Kidney epithelial cell (primary cell): Measurements from ENCODE around the gene MPPED1. TPM values are rescaled to one million over a fixed set of nuclear protein-coding genes. Genes with fewer than 3 reads are reported as not detected.

Source experiments
- DNase-seq: peaks from one replicate; pipeline ENCODE4 v3.0.0-alpha.2; 2010; ENCODE audit warnings: low read depth
- H3K27me3 ChIP-seq: 2 replicates; pipeline ENCODE4 v1.6.0; 2011; ENCODE audit warnings: low read length; ENCODE audit not compliant: control insufficient read depth, insufficient read depth
- H3K36me3 ChIP-seq: 2 replicates; pipeline ENCODE4 v1.5.1; 2011; ENCODE audit warnings: low read length; ENCODE audit not compliant: control insufficient read depth, insufficient read depth
- H3K4me3 ChIP-seq: 2 replicates; pipeline ENCODE4 v1.5.1; 2011; ENCODE audit warnings: low read depth, mild to moderate bottlenecking, control low read depth, low read length
- total RNA-seq: library from RNA; depleted of rRNA; stranded (reverse); fragments of >200 nt; gene quantifications from 2 replicates; pipeline ENCODE4 v1.2.3, GENCODE V29; 2015
- TF ChIP-seq, protein P1 (sequence below): IDR thresholded peaks from 2 replicates; pipeline ENCODE4 v1.5.1; 2011; ENCODE audit warnings: mild to moderate bottlenecking, moderate library complexity, low read length, control low read depth, inconsistent platforms; ENCODE audit not compliant: insufficient read depth, poor library complexity, severe bottlenecking

Gene MPPED1
- total RNA-seq, 1 donor from 2014 or later: not detected

DNA sequence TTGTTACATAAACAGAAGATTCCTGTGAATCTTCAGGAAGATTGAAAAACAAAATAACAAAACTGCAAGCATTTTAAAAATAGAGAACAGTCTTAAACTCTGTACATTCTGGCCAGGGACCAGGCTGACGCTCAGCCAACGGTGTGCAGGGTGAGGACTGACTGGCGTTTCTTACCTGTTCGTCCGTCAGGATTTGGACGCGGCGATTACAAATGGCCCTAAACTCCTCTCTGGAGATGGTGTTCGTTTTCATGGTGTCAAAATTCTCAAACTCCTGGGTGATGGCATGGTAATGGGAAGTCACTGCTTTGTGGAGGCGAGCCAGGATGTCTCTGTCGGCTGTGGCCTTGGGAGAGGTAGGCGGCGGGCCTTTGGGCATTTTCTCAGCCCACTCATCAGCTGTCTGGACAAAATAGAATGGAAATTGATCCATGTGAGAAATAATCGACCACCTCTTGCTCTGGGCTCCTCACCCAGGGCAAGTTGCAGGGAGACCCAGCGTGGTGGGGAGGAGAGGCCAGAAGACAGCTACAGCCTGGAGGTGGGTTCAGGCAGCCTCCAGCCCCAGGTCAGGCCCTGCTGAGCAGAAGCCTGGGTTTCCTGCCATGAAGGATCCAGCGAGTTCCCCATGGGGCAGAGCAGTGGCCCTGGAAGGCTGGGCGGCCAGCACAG, 143.0 kb downstream of the MPPED1 start:
- no peaks in the 10 kb centered on the region for H3K27me3 ChIP-seq
- H3K4me3 ChIP-seq: no peak overlapping the region
- no peaks in the 10 kb centered on the region for H3K36me3 ChIP-seq
- TF ChIP-seq, protein P1, sequence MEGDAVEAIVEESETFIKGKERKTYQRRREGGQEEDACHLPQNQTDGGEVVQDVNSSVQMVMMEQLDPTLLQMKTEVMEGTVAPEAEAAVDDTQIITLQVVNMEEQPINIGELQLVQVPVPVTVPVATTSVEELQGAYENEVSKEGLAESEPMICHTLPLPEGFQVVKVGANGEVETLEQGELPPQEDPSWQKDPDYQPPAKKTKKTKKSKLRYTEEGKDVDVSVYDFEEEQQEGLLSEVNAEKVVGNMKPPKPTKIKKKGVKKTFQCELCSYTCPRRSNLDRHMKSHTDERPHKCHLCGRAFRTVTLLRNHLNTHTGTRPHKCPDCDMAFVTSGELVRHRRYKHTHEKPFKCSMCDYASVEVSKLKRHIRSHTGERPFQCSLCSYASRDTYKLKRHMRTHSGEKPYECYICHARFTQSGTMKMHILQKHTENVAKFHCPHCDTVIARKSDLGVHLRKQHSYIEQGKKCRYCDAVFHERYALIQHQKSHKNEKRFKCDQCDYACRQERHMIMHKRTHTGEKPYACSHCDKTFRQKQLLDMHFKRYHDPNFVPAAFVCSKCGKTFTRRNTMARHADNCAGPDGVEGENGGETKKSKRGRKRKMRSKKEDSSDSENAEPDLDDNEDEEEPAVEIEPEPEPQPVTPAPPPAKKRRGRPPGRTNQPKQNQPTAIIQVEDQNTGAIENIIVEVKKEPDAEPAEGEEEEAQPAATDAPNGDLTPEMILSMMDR: no peak
- no peak for DNase-seq

DNA sequence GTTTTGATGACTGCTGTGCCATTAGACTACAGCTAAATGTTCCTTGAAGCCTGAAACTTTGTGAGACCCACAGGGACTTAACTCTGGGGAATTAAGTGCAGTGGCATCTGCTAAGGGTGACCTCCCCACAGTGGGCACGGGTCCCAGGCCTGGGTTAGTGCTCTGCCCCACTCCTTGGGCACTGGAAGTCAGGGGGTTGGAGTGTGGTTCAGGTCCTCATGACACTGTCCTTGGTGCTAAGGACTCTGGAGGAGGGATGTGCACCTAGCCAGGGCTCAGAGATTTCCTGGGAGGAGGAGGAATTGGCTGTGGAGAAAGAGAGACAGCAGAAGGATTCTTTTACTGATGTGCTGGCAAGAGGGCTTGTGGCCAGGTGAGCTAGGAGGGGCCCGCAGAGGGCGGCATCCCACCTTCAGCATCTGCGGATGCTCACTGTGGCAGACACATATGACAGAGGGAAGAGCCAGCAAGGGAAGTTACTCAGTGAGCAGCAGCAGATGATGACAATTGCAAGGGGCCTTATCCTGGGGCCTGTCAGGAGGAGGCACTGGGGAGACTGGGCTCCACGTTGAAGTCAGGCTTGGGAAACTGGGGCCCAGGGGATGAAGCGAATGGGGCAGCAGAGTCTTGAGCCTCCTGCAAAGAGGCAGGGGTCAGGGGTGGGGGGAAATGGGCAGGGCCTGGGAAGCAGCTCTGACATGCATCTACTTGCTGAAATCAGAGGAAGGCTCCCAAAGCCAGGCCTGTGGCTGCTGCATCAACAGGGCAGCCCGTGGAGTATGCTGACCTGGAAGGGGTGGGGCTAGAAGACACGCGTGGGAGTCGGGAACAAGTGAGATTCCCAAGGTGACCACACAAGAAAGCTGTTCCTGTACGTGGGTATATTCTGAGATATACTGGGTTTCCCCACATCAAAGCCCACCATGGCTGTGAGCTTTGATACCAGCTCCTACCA, 144.0 kb downstream of the MPPED1 start:
- no peaks in the 10 kb centered on the region for H3K36me3 ChIP-seq
- H3K4me3 ChIP-seq: no peak overlapping the region
- no peaks in the 10 kb centered on the region for H3K27me3 ChIP-seq
- TF ChIP-seq, protein P1: no peak
- no peak for DNase-seq

Other genes with a start within 250 kb of the MPPED1 start
- 46.2 and 55.1 TPM in 2 replicates for gene TTLL12, start 224.9 kb upstream of the MPPED1 start, total RNA-seq
- 0.04 and 0.82 TPM in 2 replicates for gene SCUBE1, start 68.6 kb upstream of the MPPED1 start, total RNA-seq